ENCODE measurements around the gene RARRES1.

The RARRES1 gene

GRCh38 chr3:158765518-158766205 is 33.4 kb upstream of the RARRES1 start:
- no peak for DNase-seq (ENCODE audit: low read depth in 2 of 3, low spot score in 2 of 3)

- DNase-seq (ENCODE audit: low read depth in 2 of 3, low spot score in 2 of 3) = no peak
These were observed 31.2 kb upstream of the RARRES1 start for GRCh38 chr3:158763421-158763820.

GRCh38 chr3:158762701-158763100 is 30.4 kb upstream of the RARRES1 start:
- DNase-seq (ENCODE audit: low read depth in 2 of 3, low spot score in 2 of 3) = no peak

- no peak for DNase-seq (ENCODE audit: low read depth in 2 of 3, low spot score in 2 of 3)
These were observed 29.1 kb upstream of the RARRES1 start for GRCh38 chr3:158761350-158761749.

GRCh38 chr3:158755421-158755820 is 23.2 kb upstream of the RARRES1 start:
- no peak for DNase-seq (ENCODE audit: low read depth in 2 of 3, low spot score in 2 of 3)

GRCh38 chr3:158753854-158754253 is 21.6 kb upstream of the RARRES1 start:
- no peak for DNase-seq (ENCODE audit: low read depth in 2 of 3, low spot score in 2 of 3)

GRCh38 chr3:158751316-158751715 is 19.1 kb upstream of the RARRES1 start:
- DNase-seq (ENCODE audit: low read depth in 2 of 3, low spot score in 2 of 3) = no peak

GRCh38 chr3:158750016-158750415 is 17.8 kb upstream of the RARRES1 start:
- no peak for DNase-seq (ENCODE audit: low read depth in 2 of 3, low spot score in 2 of 3)

- DNase-seq (ENCODE audit: low read depth in 2 of 3, low spot score in 2 of 3) = no peak
These were observed 17.3 kb upstream of the RARRES1 start for GRCh38 chr3:158749526-158749925.

GRCh38 chr3:158748237-158748828 is 16.1 kb upstream of the RARRES1 start:
- no peak for DNase-seq (ENCODE audit: low read depth in 2 of 3, low spot score in 2 of 3)

- no peak for DNase-seq (ENCODE audit: low read depth in 2 of 3, low spot score in 2 of 3)
These were observed 15.2 kb upstream of the RARRES1 start for GRCh38 chr3:158747417-158747816.

- DNase-seq (ENCODE audit: low read depth in 2 of 3, low spot score in 2 of 3) = no peak
These were observed 13.3 kb upstream of the RARRES1 start for GRCh38 chr3:158745551-158745950.

GRCh38 chr3:158744567-158745288 is 12.5 kb upstream of the RARRES1 start:
- no peak for DNase-seq (ENCODE audit: low read depth in 2 of 3, low spot score in 2 of 3)

- DNase-seq (ENCODE audit: low read depth in 2 of 3, low spot score in 2 of 3) = no peak
These were observed 11.7 kb upstream of the RARRES1 start for GRCh38 chr3:158743664-158744566.

GRCh38 chr3:158742871-158743663 is 10.8 kb upstream of the RARRES1 start:
- no peak for DNase-seq (ENCODE audit: low read depth in 2 of 3, low spot score in 2 of 3)

GRCh38 chr3:158739661-158740060 is 7.4 kb upstream of the RARRES1 start:
- no peak for DNase-seq (ENCODE audit: low read depth in 2 of 3, low spot score in 2 of 3)

GRCh38 chr3:158739078-158739477 is 6.8 kb upstream of the RARRES1 start:
- DNase-seq (ENCODE audit: low read depth in 2 of 3, low spot score in 2 of 3) = no peak

GRCh38 chr3:158738653-158739052 is 6.4 kb upstream of the RARRES1 start:
- no peak for DNase-seq (ENCODE audit: low read depth in 2 of 3, low spot score in 2 of 3)

- no peak for DNase-seq (ENCODE audit: low read depth in 2 of 3, low spot score in 2 of 3)
These were observed 5.8 kb upstream of the RARRES1 start for GRCh38 chr3:158737976-158738615.

GRCh38 chr3:158737410-158737809 is 5.2 kb upstream of the RARRES1 start:
- DNase-seq (ENCODE audit: low read depth in 2 of 3, low spot score in 2 of 3) = no peak
